CD4-positive, alpha-beta T cell (primary cell): ENCODE data around the gene U2AF1L4. TPM values are rescaled to one million over a fixed set of nuclear protein-coding genes. Genes with fewer than 3 reads are reported as not detected.

Experiments
- ATAC-seq: fragments of 200-7000 bp; cut with Tn5 transposase; one replicate; pipeline ENCODE4 v1.10.0; 2022; ENCODE audit warnings: mild to moderate bottlenecking; ENCODE audit not compliant: poor library complexity
- CTCF ChIA-PET: fragments of 350-600 bp; sonication (Branson Sonifier 250); formaldehyde crosslinking; loops from one replicate; lab custom pipeline; 2021; ENCODE audit warnings: antibody characterized with exemption, inconsistent platforms; lab: Charles Lee
- POLR2A ChIA-PET: fragments of 350-600 bp; sonication (Branson Sonifier 250); formaldehyde crosslinking; loops from one replicate; lab custom pipeline; 2021; ENCODE audit warnings: antibody characterized with exemption, inconsistent platforms; lab: Charles Lee
- DNase-seq, 14 experiments: peaks; one replicate each; pipeline ENCODE4 v3.0.0-alpha.2; 2013 to 2020; ENCODE audit warnings: mixed read lengths in 2 of 14
- H3K27ac ChIP-seq, 2 donors: one replicate each; pipeline versions ENCODE4 v1.5.1 to v1.7.0; 2013; ENCODE audit warnings: low read length in 2 of 2, low read depth in 1 of 2, mild to moderate bottlenecking in 1 of 2
- H3K27me3 ChIP-seq, 2 experiments: 1 replicate in 1 of 2; 2 replicates in 1 of 2; pipeline versions ENCODE4 v1.6.1 to v1.7.0; 2013; ENCODE audit warnings: low read length in 2 of 2, control low read depth in 1 of 2, mild to moderate bottlenecking in 1 of 2, moderate library complexity in 1 of 2; ENCODE audit not compliant: insufficient read depth in 2 of 2, control insufficient read depth in 1 of 2
- H3K36me3 ChIP-seq: one replicate; pipeline ENCODE4 v1.6.1; 2013; ENCODE audit warnings: low read length, control low read depth; ENCODE audit not compliant: insufficient read depth
- H3K4me1 ChIP-seq: one replicate; pipeline ENCODE4 v1.6.1; 2013; ENCODE audit warnings: low read length, control low read depth; ENCODE audit not compliant: insufficient read depth
- H3K4me3 ChIP-seq: one replicate; pipeline ENCODE4 v1.5.1; 2013; ENCODE audit warnings: mild to moderate bottlenecking, low read length, moderate library complexity
- H3K9me3 ChIP-seq, 2 experiments: 1 replicate in 1 of 2; 2 replicates in 1 of 2; pipeline versions ENCODE4 v1.6.1 to v1.7.0; 2013; ENCODE audit warnings: low read length in 2 of 2, mild to moderate bottlenecking in 2 of 2, control low read depth in 1 of 2, moderate library complexity in 1 of 2; ENCODE audit not compliant: control insufficient read depth in 1 of 2, insufficient read depth in 1 of 2
- H3K27ac Mint-ChIP-seq: one replicate; pipeline ENCODE4 v1.8.0; 2020; ENCODE audit warnings: mixed read lengths
- H3K27me3 Mint-ChIP-seq: one replicate; pipeline ENCODE4 v1.8.0; 2021; ENCODE audit warnings: mixed read lengths
- H3K36me3 Mint-ChIP-seq: one replicate; pipeline ENCODE4 v1.8.0; 2021; ENCODE audit warnings: low read depth, mixed read lengths
- H3K4me1 Mint-ChIP-seq: one replicate; pipeline ENCODE4 v1.8.0; 2021; ENCODE audit warnings: low read depth, mixed read lengths
- H3K4me3 Mint-ChIP-seq: one replicate; pipeline ENCODE4 v1.8.0; 2020; ENCODE audit warnings: mild to moderate bottlenecking, mixed read lengths
- H3K9me3 Mint-ChIP-seq: one replicate; pipeline ENCODE4 v1.8.0; 2020; ENCODE audit warnings: mixed read lengths
- intact Hi-C, 2 experiments: fragments of 100-400 bp; cut with DNase I in 1 of 2; cut with micrococcal nuclease in 1 of 2; formaldehyde crosslinking; loops; one replicate each; pipeline versions ENCODE4 v1.15.1 to v1.9.0; 2023 to 2025; cut with DNase I, micrococcal nuclease
- total RNA-seq, 174 experiments: library from RNA in 2 of 174; stranded (reverse) in 2 of 174; gene quantifications; one replicate each; pipeline ENCODE4 v1.2.3 and lab custom pipeline; 2021 to 2026
- TF ChIP-seq, protein P1 (sequence below): fragments of 200-600 bp; IDR thresholded peaks from one replicate; pipeline ENCODE4 v1.8.0; 2022; ENCODE audit warnings: antibody characterized with exemption, mild to moderate bottlenecking

Gene U2AF1L4
- total RNA-seq, 2 experiments from 2014 or later: 74.6 to 85.8 TPM

DNA sequence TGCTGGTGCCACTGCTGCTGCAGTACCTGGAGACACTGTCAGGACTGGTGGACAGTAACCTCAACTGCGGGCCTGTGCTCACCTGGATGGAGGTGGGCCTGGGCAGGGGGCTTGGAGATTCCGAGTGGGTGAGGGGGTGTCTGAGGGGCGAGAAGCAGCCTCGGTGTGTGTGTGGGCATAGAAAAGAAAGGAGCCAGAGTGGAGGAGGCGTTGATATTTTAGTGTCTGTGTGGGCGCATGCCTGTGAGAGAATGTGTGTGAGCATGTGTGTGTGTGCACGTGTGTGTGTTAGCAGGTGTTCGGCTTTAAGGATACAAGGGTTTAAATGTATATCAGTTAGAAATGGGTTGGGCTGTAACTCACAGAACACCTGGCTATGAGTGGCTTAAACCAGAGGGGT lies 33.8 kb upstream of the U2AF1L4 start:
- H3K9me3 Mint-ChIP-seq: no peaks in the 10 kb centered on the region
- H3K4me3 Mint-ChIP-seq: no peak overlapping the region
- intact Hi-C loops: loop anchor here in 1 of 2 experiments (5.0 to 10.0 kb wide), 2 partner anchors 156 to 278 kb away; partner anchors contain the start of gene LRFN3

DNA sequence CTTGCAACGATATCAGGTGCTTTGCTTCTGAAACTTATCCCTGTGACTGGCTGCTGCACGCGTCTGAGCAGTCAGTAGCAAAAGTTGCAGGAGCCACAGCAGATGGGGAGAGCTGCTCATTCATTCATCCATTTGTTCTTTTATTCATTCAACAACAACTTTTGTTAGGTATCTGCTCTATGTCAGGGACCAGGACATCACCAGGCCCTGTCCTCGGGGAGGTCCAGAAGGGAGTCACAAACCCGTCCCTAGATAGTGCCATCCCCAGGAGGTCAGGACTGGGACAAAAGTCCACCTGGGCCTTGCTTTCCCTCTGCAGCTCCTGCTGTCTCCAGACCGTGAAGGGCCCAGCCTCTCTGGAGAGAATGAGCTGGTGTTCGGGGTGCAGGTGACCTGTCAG lies 32.7 kb upstream of the U2AF1L4 start:
- Mint-ChIP-seq H3K4me3 (peak overlapping the region; percentile 30), H3K36me3 (peaks cover 12% of the 10 kb centered on the region), H3K4me1 (peaks cover 24% of the 10 kb centered on the region), H3K27ac (no peak overlapping the region), H3K9me3 (no peaks in the 10 kb centered on the region), H3K27me3 (no peaks in the 10 kb centered on the region)
- ChIA-PET POLR2A (no interaction called here), CTCF (no interaction called here)
- Histone ChIP-seq H3K9me3 (no peaks in the 10 kb centered on the region), H3K4me3 (no peak overlapping the region), H3K4me1 (peaks cover 21% of the 10 kb centered on the region), H3K27me3 (no peaks in the 10 kb centered on the region), H3K27ac (no peak overlapping the region), H3K36me3 (peaks cover 10% of the 10 kb centered on the region)
- TF ChIP-seq, protein P1, sequence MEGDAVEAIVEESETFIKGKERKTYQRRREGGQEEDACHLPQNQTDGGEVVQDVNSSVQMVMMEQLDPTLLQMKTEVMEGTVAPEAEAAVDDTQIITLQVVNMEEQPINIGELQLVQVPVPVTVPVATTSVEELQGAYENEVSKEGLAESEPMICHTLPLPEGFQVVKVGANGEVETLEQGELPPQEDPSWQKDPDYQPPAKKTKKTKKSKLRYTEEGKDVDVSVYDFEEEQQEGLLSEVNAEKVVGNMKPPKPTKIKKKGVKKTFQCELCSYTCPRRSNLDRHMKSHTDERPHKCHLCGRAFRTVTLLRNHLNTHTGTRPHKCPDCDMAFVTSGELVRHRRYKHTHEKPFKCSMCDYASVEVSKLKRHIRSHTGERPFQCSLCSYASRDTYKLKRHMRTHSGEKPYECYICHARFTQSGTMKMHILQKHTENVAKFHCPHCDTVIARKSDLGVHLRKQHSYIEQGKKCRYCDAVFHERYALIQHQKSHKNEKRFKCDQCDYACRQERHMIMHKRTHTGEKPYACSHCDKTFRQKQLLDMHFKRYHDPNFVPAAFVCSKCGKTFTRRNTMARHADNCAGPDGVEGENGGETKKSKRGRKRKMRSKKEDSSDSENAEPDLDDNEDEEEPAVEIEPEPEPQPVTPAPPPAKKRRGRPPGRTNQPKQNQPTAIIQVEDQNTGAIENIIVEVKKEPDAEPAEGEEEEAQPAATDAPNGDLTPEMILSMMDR: no peak
- DNase-seq: no peak
- no peak for ATAC-seq
- intact Hi-C loops: loop anchor here in 1 of 2 experiments (5.0 to 10.0 kb wide), 2 partner anchors 157 to 279 kb away; partner anchors contain the start of gene LRFN3

More for the DNA sequence above, 33.8 kb upstream of the U2AF1L4 start:
- TF ChIP-seq, protein P1: no peak
- DNase-seq (peak in 1 of 14 experiments; percentile 10), ATAC-seq (no peak)
- Mint-ChIP-seq H3K36me3 (peaks cover 17% of the 10 kb centered on the region), H3K27ac (no peak overlapping the region), H3K4me1 (peaks cover 24% of the 10 kb centered on the region), H3K27me3 (no peaks in the 10 kb centered on the region)
- Histone ChIP-seq H3K36me3 (peaks cover 10% of the 10 kb centered on the region), H3K27me3 (no peaks in the 10 kb centered on the region), H3K4me3 (no peak overlapping the region), H3K27ac (no peak overlapping the region), H3K4me1 (peaks cover 21% of the 10 kb centered on the region), H3K9me3 (no peaks in the 10 kb centered on the region)
- ChIA-PET POLR2A (no interaction called here), CTCF (no interaction called here)

DNA sequence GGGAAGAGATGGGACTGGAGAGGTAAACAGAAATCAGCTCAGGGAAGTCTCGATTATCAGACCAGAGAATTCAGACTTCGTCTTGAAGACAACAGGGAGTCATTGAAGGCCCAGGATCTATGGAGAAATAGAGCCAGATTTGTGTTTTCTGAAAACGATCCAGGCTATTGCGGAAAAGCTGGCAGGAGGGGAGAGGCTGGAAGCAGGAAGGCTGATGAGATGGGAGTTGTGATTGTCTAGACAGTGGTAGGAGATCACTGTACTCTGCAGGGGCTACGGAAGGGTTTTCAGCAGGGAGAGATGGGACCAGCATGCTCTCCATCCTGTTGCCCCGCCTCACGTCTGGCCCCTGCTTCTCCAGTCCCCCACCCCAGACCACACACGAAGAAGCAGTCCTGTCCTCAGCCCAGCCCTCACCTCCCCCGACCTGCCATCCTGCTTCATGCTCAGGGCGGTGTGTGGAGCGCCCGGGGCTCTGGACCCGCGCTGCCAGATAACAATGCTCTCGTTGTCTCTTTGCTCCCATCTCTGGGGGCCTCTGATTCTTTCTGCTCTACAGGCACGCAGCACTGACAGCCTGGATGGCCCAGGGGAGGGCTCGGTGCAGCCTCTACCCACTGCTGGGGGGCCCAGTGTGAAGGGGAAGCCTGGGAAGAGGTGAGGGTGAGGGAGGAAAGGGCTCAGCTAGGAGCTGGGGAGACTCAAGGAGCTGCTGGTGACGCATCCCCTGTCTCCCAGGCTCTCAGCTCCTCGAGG lies 32.0 kb upstream of the U2AF1L4 start:
- no peaks in the 10 kb centered on the region for H3K9me3 Mint-ChIP-seq
- Histone ChIP-seq H3K27me3 (no peaks in the 10 kb centered on the region), H3K4me1 (peaks cover 21% of the 10 kb centered on the region), H3K36me3 (peaks cover 6% of the 10 kb centered on the region), H3K4me3 (no peak overlapping the region), H3K27ac (no peak overlapping the region), H3K9me3 (no peaks in the 10 kb centered on the region)
- peak in 1 of 14 experiments; percentile 22 for DNase-seq
- peak overlapping the region; percentile 78 for H3K4me3 Mint-ChIP-seq
- no peak for ATAC-seq
- intact Hi-C loops: loop anchor here in 1 of 2 experiments (5.0 to 10.0 kb wide), 2 partner anchors 158 to 280 kb away; partner anchors contain the start of gene LRFN3
- ChIA-PET POLR2A (interaction anchor here (1.3 kb wide), 1 partner anchor 32 kb away, joined by 4 read pairs; the partner anchor contains the start of gene U2AF1L4), CTCF (no interaction called here)
- TF ChIP-seq, protein P1: no peak
- peaks cover 24% of the 10 kb centered on the region for H3K4me1 Mint-ChIP-seq
- H3K27me3 Mint-ChIP-seq: no peaks in the 10 kb centered on the region
- H3K36me3 Mint-ChIP-seq: peaks cover 10% of the 10 kb centered on the region
- no peak overlapping the region for H3K27ac Mint-ChIP-seq
